ENCODE measurements around the gene SMAP2. TPM values are rescaled to one million over a fixed set of nuclear protein-coding genes. Genes with fewer than 3 reads are reported as not detected.

SMAP2 gene
- total RNA-seq, 1 experiment from 2014 or later = 8.2 TPM

DNA sequence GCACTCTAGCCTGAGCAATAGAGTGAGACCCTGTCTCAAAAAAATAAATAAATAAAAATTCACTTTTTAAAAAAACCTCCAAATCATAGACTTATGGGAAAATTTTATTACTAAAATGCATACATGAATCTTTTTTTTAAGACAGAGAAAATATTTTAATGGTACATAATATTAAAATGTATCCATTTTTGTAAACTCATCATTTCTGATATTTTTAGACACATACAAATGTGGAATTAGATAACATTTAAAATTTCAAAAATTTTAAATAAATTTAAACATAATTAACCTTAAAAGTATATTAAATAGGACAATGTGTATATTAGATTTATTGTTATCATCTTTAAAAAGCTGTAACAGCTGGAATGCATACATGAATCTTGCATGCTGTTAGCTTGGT lies 33.9 kb downstream of the SMAP2 start:
- Mint-ChIP-seq H3K4me3 (no peak overlapping the region), H3K4me1 (peaks cover 17% of the 10 kb centered on the region in 2 experiments), H3K9me3 (no peaks in the 10 kb centered on the region), H3K27ac (no peak overlapping the region), H3K27me3 (ENCODE audit: low read depth) (no peaks in the 10 kb centered on the region), H3K36me3 (ENCODE audit: insufficient read depth in 1 of 3, low read depth in 3 of 3) (no peaks in the 10 kb centered on the region)
- no peak overlapping the region for H3T11ph ChIP-seq (ENCODE audit: low read length)
- H3K4ac ChIP-seq (ENCODE audit: low read depth, low read length) = no peak overlapping the region
- H3K14ac ChIP-seq (ENCODE audit: insufficient read depth, low read length) = no peak overlapping the region
- no peak overlapping the region for H3K23ac ChIP-seq (ENCODE audit: insufficient read length, low read depth, low read length)
- H4K20me1 ChIP-seq (ENCODE audit: control insufficient read depth, insufficient read depth, insufficient read length) = no peaks in the 10 kb centered on the region
- no peak overlapping the region for H2BK12ac ChIP-seq (ENCODE audit: insufficient read length, low read depth, low read length)
- no peak overlapping the region for H3K56ac ChIP-seq (ENCODE audit: insufficient read length, low read depth, low read length)
- no peak overlapping the region for H4K91ac ChIP-seq (ENCODE audit: insufficient read length, low read depth, low read length)
- no peak overlapping the region for H2BK5ac ChIP-seq (ENCODE audit: insufficient read length, low read length)
- no peak overlapping the region for H2AK5ac ChIP-seq (ENCODE audit: insufficient read length, low read length)
- no peaks in the 10 kb centered on the region for H3K4me1 ChIP-seq (ENCODE audit: insufficient read depth, low read length)
- H3K79me2 ChIP-seq (ENCODE audit: insufficient read depth, low read length) = no peaks in the 10 kb centered on the region
- no peak overlapping the region for H2BK20ac ChIP-seq (ENCODE audit: low read depth, low read length, poor library complexity, severe bottlenecking)
- H3K18ac ChIP-seq (ENCODE audit: insufficient read length, low read depth, low read length) = no peak overlapping the region
- no peaks in the 10 kb centered on the region for H3K9me3 ChIP-seq (ENCODE audit: control insufficient read depth, low read depth, low read length)
- no peaks in the 10 kb centered on the region for H3K23me2 ChIP-seq (ENCODE audit: insufficient read length, low read depth, low read length, poor library complexity, severe bottlenecking)
- no peaks in the 10 kb centered on the region for H3K79me1 ChIP-seq (ENCODE audit: insufficient read depth, low read depth, low read length, poor library complexity, severe bottlenecking)
- H4K5ac ChIP-seq (ENCODE audit: insufficient read length, low read depth, low read length) = no peak overlapping the region
- H2AFZ ChIP-seq (ENCODE audit: low read length) = no peak overlapping the region
- H3K4me2 ChIP-seq (ENCODE audit: insufficient read depth, insufficient read length, low read length) = no peak overlapping the region
- no peak overlapping the region for H3K9ac ChIP-seq (ENCODE audit: extremely low read depth, insufficient read length, low read length)
- H3K27me3 ChIP-seq (ENCODE audit: insufficient read depth, low read length) = no peaks in the 10 kb centered on the region
- H2BK15ac ChIP-seq (ENCODE audit: low read depth, low read length) = no peak overlapping the region
- no peak overlapping the region for H2BK120ac ChIP-seq (ENCODE audit: low read depth, low read length, poor library complexity, severe bottlenecking)
- no peak for DNase-seq
- H4K8ac ChIP-seq (replicated peaks; ENCODE audit: insufficient read length, low read depth, low read length) = no peak overlapping the region
- no peak for TF ChIP-seq CTCF (conservative IDR thresholded peaks at IDR 0.05)
- no peak overlapping the region for H3K27ac ChIP-seq (ENCODE audit: insufficient read length, low read depth, low read length)

Data from H9 (cell line).